Trophoblast cell (in vitro differentiated cells and primary cell): ENCODE results near the gene GINS2.

Source experiments
- DNase-seq, 2 donors: peaks; one replicate each; pipeline ENCODE4 v3.0.0-alpha.2; 2016
- H2AFZ ChIP-seq: 2 replicates; pipeline ENCODE4 v1.6.1; 2013; ENCODE audit warnings: low read length, moderate library complexity, mild to moderate bottlenecking; ENCODE audit not compliant: insufficient read depth, poor library complexity
- H2AK5ac ChIP-seq: 2 replicates; pipeline ENCODE4 v1.6.1; 2013; ENCODE audit warnings: mild to moderate bottlenecking, low read length
- H2BK120ac ChIP-seq: 2 replicates; pipeline ENCODE4 v1.6.1; 2013; ENCODE audit warnings: low read length, mild to moderate bottlenecking, moderate library complexity; ENCODE audit not compliant: insufficient read depth, poor library complexity
- H2BK12ac ChIP-seq: 2 replicates; pipeline ENCODE4 v1.6.1; 2013; ENCODE audit warnings: mild to moderate bottlenecking, low read length, moderate library complexity
- H2BK5ac ChIP-seq: 2 replicates; pipeline ENCODE4 v1.6.1; 2013; ENCODE audit warnings: low read length, low read depth, moderate library complexity, mild to moderate bottlenecking; ENCODE audit not compliant: poor library complexity
- H3K14ac ChIP-seq: 2 replicates; pipeline ENCODE4 v1.6.1; 2013; ENCODE audit warnings: mild to moderate bottlenecking, low read length
- H3K18ac ChIP-seq: 2 replicates; pipeline ENCODE4 v1.6.1; 2013; ENCODE audit warnings: mild to moderate bottlenecking, low read length
- H3K23ac ChIP-seq: 2 replicates; pipeline ENCODE4 v1.6.1; 2013; ENCODE audit warnings: low read length
- H3K27ac ChIP-seq: 2 replicates; pipeline ENCODE4 v1.5.1; 2013; ENCODE audit warnings: low read depth, mild to moderate bottlenecking, inconsistent platforms, low read length, moderate library complexity
- H3K27me3 ChIP-seq: 2 replicates; pipeline ENCODE4 v1.6.1; 2013; ENCODE audit warnings: inconsistent platforms, mild to moderate bottlenecking, low read length, moderate library complexity; ENCODE audit not compliant: insufficient read depth
- H3K36me3 ChIP-seq, 2 experiments: 1 replicate in 1 of 2; 2 replicates in 1 of 2; pipeline ENCODE4 v1.6.1; 2013; ENCODE audit warnings: low read length in 2 of 2, mild to moderate bottlenecking in 2 of 2, moderate library complexity in 1 of 2; ENCODE audit not compliant: insufficient read depth in 2 of 2, control insufficient read depth in 1 of 2
- H3K4ac ChIP-seq: 2 replicates; pipeline ENCODE4 v1.6.1; 2013; ENCODE audit warnings: low read depth, mild to moderate bottlenecking, low read length, moderate library complexity
- H3K4me1 ChIP-seq, 2 experiments: 1 replicate in 1 of 2; 2 replicates in 1 of 2; pipeline ENCODE4 v1.6.1; 2013; ENCODE audit warnings: low read length in 2 of 2, mild to moderate bottlenecking in 2 of 2, moderate library complexity in 1 of 2; ENCODE audit not compliant: insufficient read depth in 2 of 2, control insufficient read depth in 1 of 2
- H3K4me2 ChIP-seq: 2 replicates; pipeline ENCODE4 v1.6.1; 2013; ENCODE audit warnings: inconsistent platforms, mild to moderate bottlenecking, low read length, moderate library complexity
- H3K4me3 ChIP-seq: 2 replicates; pipeline ENCODE4 v1.5.1; 2013; ENCODE audit warnings: mild to moderate bottlenecking, low read depth, low read length, inconsistent platforms
- H3K79me1 ChIP-seq: one replicate; pipeline ENCODE4 v1.6.1; 2013; ENCODE audit warnings: low read length
- H3K79me2 ChIP-seq: 2 replicates; pipeline ENCODE4 v1.6.1; 2013; ENCODE audit warnings: low read length, mild to moderate bottlenecking; ENCODE audit not compliant: control insufficient read depth, insufficient read depth, poor library complexity
- H3K9ac ChIP-seq: 2 replicates; pipeline ENCODE4 v1.6.1; 2013; ENCODE audit warnings: mild to moderate bottlenecking, low read length
- H3K9me3 ChIP-seq: 2 replicates; pipeline ENCODE4 v1.6.1; 2013; ENCODE audit warnings: low read depth, mild to moderate bottlenecking, control low read depth, inconsistent platforms, low read length; ENCODE audit not compliant: insufficient read depth
- H4K12ac ChIP-seq: 2 replicates; pipeline ENCODE4 v1.6.1; 2013; ENCODE audit warnings: low read depth, mild to moderate bottlenecking, low read length, moderate library complexity
- H4K8ac ChIP-seq: 2 replicates; pipeline ENCODE4 v1.6.1; 2013; ENCODE audit warnings: low read depth, mild to moderate bottlenecking, low read length, moderate library complexity
- H4K91ac ChIP-seq: one replicate; pipeline ENCODE4 v1.6.1; 2013; ENCODE audit warnings: low read depth, mild to moderate bottlenecking, low read length, moderate library complexity
- WGBS: extraction: QIAGEN DNeasy Blood & Tissue Kit; methylation state at CpG from one replicate; pipeline ENCODE4 v1.1.7; 2013; ENCODE audit warnings: missing lambda C conversion rate; ENCODE audit not compliant: insufficient read length, insufficient coverage; ENCODE audit errors: extremely low coverage; 5-methylcytosine and 5-hydroxymethylcytosine counted together

Gene GINS2

GRCh38 chr16:85631802-85632393, 56.9 kb downstream of the GINS2 start:
- H3K79me1 ChIP-seq: peaks cover 1% of the 10 kb centered on the region
- peaks cover 12% of the 10 kb centered on the region for H3K79me2 ChIP-seq
- no peak overlapping the region for H4K91ac ChIP-seq
- no peak overlapping the region for H3K18ac ChIP-seq
- H3K23ac ChIP-seq: no peak overlapping the region
- no peak overlapping the region for H2BK5ac ChIP-seq
- H3K14ac ChIP-seq: no peak overlapping the region
- no peak overlapping the region for H2AFZ ChIP-seq
- peaks cover 6% of the 10 kb centered on the region for H3K9me3 ChIP-seq
- no peak overlapping the region for H3K27ac ChIP-seq
- H3K9ac ChIP-seq: no peak overlapping the region
- H3K4me1 ChIP-seq: peaks cover 0 to 3% of the 10 kb centered on the region in 2 experiments
- DNase-seq: no peak
- H2BK120ac ChIP-seq: no peak overlapping the region
- no peak overlapping the region for H4K8ac ChIP-seq
- H2BK12ac ChIP-seq: no peak overlapping the region
- no CpG with 5 or more reads among the region's 27 CpGs for WGBS
- no peak overlapping the region for H3K4me3 ChIP-seq
- no peak overlapping the region for H4K12ac ChIP-seq
- no peaks in the 10 kb centered on the region for H3K27me3 ChIP-seq
- no peak overlapping the region for H3K4me2 ChIP-seq
- H3K36me3 ChIP-seq: peaks cover 22 to 39% of the 10 kb centered on the region in 2 experiments
- H2AK5ac ChIP-seq: no peak overlapping the region
- peak overlapping the region; percentile 25 for H3K4ac ChIP-seq

DNA sequence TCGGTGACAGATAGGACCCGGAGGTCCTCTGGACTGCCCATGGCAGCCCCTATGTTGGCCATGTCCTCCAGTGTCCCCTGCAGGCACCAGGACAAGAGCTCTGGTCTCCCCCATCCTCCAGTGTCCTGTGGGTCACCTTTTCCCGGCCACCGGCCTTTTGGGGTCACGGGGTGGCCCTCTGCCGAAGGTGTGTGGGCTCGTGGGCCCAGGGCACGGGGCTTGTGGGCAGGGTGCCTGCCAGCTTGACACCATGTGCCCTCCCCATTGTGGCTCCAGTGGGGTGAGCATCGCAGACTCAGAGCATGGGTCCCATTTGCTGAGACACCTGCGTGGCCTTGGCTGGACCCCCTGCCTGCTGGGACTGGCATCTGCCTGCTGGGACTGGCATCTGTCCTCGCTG, 57.5 kb downstream of the GINS2 start:
- Histone ChIP-seq H3K27ac (no peak overlapping the region), H3K9ac (no peak overlapping the region), H3K4ac (no peak overlapping the region), H3K79me1 (peaks cover 1% of the 10 kb centered on the region), H3K18ac (no peak overlapping the region), H3K9me3 (peaks cover 6% of the 10 kb centered on the region), H3K79me2 (peaks cover 12% of the 10 kb centered on the region), H2AK5ac (no peak overlapping the region), H3K36me3 (peaks cover 21 to 36% of the 10 kb centered on the region in 2 experiments), H4K8ac (no peak overlapping the region), H2BK12ac (no peak overlapping the region), H3K23ac (no peak overlapping the region), H2BK5ac (no peak overlapping the region), H3K4me1 (peaks cover 5% of the 10 kb centered on the region in 2 experiments), H2BK120ac (no peak overlapping the region), H3K27me3 (no peaks in the 10 kb centered on the region), H3K4me2 (no peak overlapping the region), H4K91ac (no peak overlapping the region), H3K14ac (no peak overlapping the region), H2AFZ (no peak overlapping the region), H4K12ac (no peak overlapping the region), H3K4me3 (no peak overlapping the region)
- no CpG with 5 or more reads among the region's 11 CpGs for WGBS
- DNase-seq: no peak

GRCh38 chr16:85629853-85630252, 58.9 kb downstream of the GINS2 start:
- Histone ChIP-seq H2AFZ (no peak overlapping the region), H2BK120ac (no peak overlapping the region), H3K27me3 (no peaks in the 10 kb centered on the region), H3K4me1 (peaks cover 7 to 14% of the 10 kb centered on the region in 2 experiments), H3K4me3 (no peak overlapping the region), H2BK5ac (no peak overlapping the region), H3K4me2 (no peak overlapping the region), H2BK12ac (no peak overlapping the region), H4K91ac (no peak overlapping the region), H2AK5ac (no peak overlapping the region), H3K27ac (no peak overlapping the region), H3K14ac (no peak overlapping the region), H3K36me3 (peaks cover 18 to 40% of the 10 kb centered on the region in 2 experiments), H3K79me2 (peaks cover 15% of the 10 kb centered on the region), H3K4ac (peak overlapping the region; percentile 76), H4K8ac (no peak overlapping the region), H3K9ac (no peak overlapping the region), H3K79me1 (peaks cover 1% of the 10 kb centered on the region), H4K12ac (no peak overlapping the region), H3K9me3 (peaks cover 6% of the 10 kb centered on the region), H3K18ac (no peak overlapping the region), H3K23ac (no peak overlapping the region)
- no peak for DNase-seq
- WGBS: no CpG with 5 or more reads among the region's 5 CpGs

DNA sequence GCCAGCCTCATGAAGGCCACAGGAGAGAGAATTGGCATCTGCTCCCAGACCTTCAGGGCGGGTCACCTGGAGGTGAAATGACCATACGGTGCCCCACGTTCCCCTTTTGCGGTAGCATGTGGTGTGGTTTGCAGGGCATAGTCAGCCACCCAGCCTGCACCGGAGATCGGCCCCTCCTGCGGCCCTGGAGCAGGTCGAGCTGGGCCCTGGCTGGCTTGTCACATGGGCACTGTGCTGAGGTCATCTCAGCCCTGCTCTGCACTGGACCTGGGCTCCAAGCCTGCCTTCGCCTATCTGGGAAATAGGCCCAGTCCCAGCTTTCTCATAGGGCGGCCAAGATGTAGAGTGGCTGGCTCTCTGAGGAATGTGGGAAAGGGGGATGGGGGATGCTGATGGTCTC, 59.4 kb downstream of the GINS2 start:
- Histone ChIP-seq H3K9ac (no peak overlapping the region), H3K4me3 (no peak overlapping the region), H2BK5ac (no peak overlapping the region), H3K27me3 (no peaks in the 10 kb centered on the region), H4K12ac (no peak overlapping the region), H3K36me3 (peaks cover 21 to 41% of the 10 kb centered on the region in 2 experiments), H2BK120ac (no peak overlapping the region), H3K27ac (no peak overlapping the region), H4K8ac (no peak overlapping the region), H2BK12ac (no peak overlapping the region), H3K18ac (no peak overlapping the region), H3K4me1 (peaks cover 7 to 14% of the 10 kb centered on the region in 2 experiments), H3K79me2 (peaks cover 16% of the 10 kb centered on the region), H3K23ac (no peak overlapping the region), H3K4me2 (no peak overlapping the region), H4K91ac (no peak overlapping the region), H2AFZ (no peak overlapping the region), H3K79me1 (peaks cover 1% of the 10 kb centered on the region), H3K14ac (no peak overlapping the region), H2AK5ac (no peak overlapping the region), H3K9me3 (peaks cover 6% of the 10 kb centered on the region), H3K4ac (peak overlapping the region; percentile 76)
- WGBS: no CpG with 5 or more reads among the region's 10 CpGs
- DNase-seq: no peak
